HG03354 (cell line): Measurements from ENCODE around the gene DDX52.

ENCODE experiments used
- ATAC-seq: cut with Tn5 transposase; IDR thresholded peaks from one replicate; pipeline ENCODE4 v1.9.1; 2021; ENCODE audit warnings: mild to moderate bottlenecking; ENCODE audit not compliant: unreplicated experiment, poor library complexity, severe bottlenecking

Gene DDX52

DNA sequence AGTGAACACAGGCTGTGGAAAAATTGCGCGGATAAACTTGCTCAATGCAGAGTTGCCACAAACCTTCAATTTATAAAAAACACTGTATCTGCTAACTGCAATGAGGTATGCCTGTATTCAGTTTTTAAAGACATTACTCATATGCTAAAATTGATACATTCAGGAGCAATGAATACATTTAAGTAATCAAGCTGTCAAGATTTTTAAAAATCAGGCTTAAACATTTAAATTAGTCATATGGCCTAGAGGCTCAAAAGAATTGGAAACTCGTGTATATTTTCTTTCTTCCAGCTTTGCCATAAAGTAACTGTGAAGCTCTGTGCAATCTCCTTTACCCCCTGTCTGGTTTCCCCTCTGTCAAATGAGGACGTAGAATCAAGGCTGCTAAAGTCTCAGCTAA, 38.2 kb downstream of the DDX52 start:
- no peak for ATAC-seq

DNA sequence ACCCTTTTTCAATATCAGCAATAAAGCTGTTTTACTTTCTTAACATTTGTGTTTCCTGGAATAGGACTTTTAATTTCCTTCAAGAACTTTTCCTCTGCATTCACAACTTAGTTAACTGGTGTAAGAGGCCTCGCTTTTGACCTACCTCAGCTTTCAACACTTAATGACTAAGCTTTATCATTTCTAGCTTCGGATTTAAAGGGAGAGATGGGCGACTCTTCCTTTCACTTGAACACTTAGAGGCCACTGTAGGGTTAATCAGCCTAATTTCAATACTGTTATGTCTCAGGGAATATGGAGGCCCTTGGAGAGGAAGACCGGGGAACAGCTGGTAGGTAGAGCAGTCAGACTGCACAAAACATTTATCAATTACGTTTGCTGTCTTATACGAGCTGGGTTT, 38.7 kb downstream of the DDX52 start:
- ATAC-seq, result no peak

DNA sequence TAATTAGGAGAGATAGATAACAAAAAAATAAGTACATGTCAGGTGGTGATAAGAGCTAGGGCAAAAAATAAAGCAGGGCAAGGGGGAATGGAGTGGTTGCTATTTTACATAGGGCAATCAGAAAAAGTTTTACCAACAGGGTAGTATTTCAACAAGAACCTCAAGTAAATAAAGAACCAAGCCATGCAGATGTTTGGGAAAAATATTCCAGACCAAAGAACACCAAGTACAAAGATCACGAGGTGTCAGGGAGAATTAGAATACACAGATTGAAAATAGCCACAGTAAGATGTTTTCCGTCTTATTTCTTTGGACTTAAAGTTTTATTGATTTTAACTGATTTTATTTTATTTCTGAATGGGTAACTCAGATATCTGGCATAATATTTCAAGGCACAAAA, 45.1 kb downstream of the DDX52 start:
- ATAC-seq, result no peak

DNA sequence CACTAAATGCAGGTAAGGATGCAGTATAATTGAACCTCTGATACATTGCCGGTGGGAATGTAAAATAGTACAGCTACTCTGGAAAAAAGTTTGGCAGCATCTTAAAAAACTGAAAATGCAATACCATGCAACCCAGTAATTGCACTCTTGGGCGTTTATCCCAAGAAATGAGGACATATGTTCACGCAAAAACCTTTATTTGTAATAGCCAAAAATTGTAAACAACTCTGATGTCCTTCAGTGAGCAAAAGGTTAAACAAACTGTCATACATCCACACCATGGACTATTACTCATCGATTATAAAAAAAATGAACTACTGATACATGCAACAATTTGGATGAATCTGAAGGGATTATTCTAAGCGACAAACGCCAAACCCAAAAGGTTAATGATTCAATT, 51.0 kb downstream of the DDX52 start:
- ATAC-seq, result no peak

GRCh38 chr17:37585066-37585465, 58.2 kb downstream of the DDX52 start:
- no peak for ATAC-seq

DNA sequence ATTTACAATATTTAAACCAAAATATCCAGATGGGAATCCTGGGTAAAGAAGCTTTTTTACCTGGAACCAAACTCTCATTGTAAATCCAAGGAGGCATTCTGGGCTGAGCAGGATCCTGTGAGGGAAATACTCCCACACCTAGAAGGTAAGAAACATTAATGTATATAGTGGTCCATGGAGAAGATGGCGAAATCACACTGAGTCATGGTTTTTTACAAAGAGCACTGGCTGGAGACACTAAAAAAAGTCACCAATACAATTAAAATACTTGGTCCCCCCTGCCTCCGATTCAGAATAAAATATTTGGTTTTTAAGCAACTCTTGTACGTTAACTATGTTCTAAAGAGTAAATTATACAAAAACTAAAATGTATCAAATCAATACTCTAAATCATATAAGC, 67.0 kb downstream of the DDX52 start:
- no peak for ATAC-seq

DNA sequence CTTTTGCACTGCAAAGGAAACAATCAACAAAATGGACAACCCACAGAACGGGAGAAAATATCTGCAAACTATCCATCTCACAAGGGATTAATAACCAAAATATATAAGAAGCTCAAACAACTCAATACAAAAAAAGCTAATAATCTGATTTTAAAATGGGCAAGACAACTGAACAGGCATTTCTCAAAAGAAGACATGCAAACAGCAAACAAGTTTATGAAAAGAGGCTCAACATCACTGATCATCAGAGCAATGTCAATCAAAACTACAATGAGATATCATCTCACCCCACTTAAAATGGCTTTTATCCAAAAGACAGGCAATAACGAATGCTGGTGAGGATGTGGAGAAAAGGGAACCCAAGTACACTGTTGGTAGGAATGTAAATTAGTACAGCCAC, 68.8 kb downstream of the DDX52 start:
- ATAC-seq, result no peak

DNA sequence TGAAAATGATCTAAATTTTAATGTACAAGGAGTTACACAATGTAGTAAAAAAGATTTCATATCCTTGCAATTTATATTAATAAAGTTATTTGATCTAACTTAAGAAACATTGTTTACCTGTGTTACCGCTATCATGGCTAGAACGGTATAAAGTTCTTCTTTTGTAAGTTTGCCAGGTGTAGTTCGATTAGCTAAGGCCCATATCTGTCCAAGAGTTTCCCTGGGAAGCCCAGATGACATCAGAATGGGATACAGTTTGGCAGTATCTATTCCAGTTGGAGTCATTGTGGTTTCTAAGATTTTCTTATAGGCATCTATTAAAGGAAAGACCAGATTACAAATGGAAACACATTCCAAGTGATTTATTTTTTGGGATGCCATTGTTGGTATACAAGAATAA, 71.6 kb downstream of the DDX52 start:
- ATAC-seq, result no peak

DNA sequence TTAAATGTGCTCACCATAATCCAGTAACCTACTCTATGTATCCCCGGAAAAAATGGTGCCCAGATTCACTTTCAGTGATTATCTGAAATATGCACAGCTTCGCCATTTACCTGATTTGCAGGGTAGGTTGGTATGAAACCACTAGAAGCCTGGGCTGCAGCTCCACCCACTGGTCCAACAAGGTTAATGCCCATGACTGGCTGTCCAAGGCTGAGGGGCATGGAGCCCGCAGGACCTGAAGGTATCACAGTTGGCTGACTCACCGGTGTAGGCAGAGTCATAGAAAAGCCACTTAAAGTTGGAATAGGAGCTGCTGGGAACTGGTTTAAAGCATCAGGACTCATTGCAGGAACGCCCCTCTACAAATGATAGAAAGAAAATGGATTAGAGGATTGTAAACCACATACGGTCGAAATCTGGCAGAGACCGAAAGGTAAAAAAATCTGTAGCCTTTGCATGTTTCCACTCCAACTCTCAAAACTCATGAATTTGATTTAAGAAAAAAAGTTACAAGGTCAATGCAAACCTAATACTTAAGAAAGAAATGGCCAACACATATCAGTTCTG, 72.6 kb downstream of the DDX52 start:
- ATAC-seq, result no peak

- no peak for ATAC-seq
Observed at GRCh38 chr17:37568350-37569053, 74.7 kb downstream of the DDX52 start.

DNA sequence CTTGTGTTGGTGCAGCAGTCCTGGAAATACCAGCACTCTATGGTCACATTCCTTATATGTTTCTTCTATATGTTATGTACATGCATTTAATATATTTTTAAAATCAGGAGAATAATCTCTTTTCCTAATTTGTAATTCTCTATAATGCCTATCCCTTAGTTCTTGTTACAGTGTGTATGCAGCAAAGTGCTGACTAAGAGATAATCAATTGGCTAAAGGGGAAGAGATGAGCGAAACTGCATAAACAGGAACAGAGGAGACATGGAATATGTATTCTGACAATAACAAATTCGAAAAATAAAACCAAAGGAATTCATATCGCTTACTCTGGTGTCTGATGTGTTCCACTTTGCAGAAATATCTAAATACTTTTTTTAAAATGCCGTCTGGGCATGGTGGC, 75.7 kb downstream of the DDX52 start:
- no peak for ATAC-seq

DNA sequence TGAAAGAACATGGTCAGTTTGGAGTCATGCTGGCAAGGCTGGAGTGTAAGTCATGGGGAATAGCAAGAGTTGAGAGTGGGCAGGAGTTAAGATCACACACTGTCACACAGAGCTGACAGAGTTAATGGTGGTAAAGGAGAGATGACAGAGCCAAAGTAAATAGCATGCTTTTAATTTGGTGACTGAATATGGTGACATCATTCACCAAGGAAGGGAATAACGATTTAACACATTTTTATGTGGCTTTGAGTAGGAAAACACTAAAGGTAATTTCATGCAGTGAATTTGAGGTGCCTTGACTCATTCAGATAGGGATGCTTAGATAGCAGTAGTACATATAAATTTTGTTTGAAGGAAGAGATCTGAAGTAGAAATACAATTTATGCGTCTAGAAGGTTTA, 76.1 kb downstream of the DDX52 start:
- no peak for ATAC-seq

- no peak for ATAC-seq
Observed at GRCh38 chr17:37564252-37564651, 79.0 kb downstream of the DDX52 start.

DNA sequence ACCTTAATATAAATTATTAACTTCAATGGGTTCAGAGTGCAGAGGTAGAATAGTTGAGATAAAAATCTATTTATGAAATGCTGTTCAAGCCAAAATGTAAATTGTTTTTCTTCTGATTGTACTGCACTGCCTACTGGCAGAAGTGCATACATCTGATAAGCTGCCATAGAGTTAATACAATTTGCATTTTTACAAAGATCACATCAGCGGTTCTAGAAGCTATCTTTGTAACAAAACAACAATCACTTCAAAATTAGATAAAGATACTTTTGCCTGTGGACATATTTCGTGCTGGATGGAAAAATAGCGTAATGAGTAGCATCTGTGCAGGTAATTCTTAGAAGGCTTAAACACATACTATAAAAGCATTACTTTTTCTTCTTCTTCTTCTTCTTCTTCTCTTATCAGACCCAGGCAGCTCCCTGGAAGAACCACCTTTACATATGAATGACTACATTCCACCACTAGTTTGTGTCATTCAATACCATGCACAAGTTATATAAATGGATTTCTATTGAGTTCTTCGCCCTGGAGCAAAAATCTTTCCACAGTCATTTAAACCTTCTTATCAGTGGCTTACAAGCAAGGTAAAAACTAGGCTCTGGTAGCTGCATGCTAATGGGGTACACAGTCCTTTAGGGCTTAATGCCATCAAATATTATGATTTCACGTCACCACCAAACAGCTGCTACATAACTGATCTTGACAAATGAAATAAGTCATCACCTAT, 81.1 kb downstream of the DDX52 start:
- no peak for ATAC-seq
